Left forelimb (tissue), 1 donor: ENCODE results near the gene IFT20.
A peak's percentile ranks its signal among the peaks of the same experiment; 100 is the strongest.
"Not testable (repeated sequence)": the region's sequence is repeated elsewhere in the genome, so short reads cannot be mapped to it uniquely, and the experiment has no call there.

Source experiments
- DNase-seq: peaks from one replicate; pipeline ENCODE4 v3.0.0-alpha.2; 2018; ENCODE audit warnings: low spot score

IFT20 gene

DNA sequence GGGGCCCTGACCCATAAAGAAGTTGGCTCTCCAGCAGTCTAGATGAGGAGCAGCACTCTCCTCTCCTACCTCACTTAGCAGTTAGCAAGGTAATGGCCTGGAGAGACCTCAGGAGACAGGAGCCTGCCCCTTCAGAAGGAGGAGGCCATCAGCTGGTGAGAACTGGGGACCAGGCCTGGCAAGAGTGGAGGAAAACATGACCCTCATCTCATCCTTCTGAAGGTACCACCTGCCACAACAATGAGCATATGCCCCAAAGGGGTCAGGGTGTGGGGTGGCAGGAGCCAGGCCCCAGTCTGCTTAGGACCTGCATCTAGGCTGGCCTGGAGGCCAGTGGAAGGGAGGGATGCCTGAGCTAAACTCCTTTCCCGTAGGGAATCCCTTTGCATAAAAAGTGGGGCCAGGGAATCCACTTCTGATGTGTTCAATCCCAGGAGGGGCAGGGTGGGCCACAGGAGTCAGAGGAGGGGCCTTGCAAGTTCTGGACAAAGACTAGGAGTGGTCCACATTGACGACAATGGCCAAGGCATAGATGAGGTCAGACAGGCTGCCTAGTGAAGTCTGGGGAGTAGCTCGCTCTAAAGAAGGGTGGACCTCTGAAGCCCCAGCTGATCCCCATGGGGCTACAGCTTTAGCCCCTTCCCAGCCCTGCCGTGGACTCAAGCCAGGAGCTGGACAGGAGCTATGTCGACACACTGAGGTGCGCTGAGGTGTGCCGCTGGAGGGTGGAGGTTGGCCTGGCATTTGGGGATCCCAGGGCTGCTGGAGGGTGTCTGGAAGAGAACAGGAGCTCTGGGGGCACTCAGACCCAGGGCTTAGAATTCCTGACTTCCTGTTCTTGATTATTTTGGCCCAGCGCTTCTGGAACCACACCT lies 28.7 kb upstream of the IFT20 start:
- DNase-seq, result no peak

DNA sequence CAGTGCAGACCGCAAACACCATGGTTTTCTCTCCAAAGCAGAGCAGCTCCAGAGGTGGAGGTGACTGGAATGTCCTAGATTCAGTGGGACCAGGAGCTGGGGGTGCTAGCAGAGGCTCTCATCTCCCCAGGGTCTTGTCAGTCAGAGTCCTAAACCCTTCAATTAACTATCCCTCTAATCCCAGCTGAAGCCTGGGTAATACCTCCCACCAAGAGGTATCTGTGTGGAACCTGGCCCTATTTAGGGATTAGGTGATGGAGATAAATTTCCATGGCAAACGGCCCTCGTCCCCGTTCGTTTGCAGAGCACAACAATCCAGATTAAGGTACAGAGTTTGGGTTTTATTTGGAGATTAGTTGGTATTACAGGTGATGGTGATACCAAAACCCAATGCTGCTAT lies 27.9 kb upstream of the IFT20 start:
- no peak for DNase-seq

DNA sequence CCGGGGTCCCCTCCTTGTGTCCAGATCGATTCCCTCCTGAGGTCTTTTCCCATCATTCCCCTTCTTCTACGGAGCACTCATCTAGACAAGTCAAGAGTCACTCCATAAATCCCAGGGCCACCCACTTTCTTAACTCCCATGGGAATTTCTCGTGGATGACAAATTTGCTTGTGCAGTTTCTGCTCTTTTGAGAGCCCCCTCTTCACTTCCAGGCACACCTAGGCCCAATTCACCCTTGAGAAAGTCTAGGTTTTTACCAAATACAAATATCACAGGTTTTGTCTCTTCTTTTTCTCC lies 22.6 kb upstream of the IFT20 start:
- no peak for DNase-seq

DNA sequence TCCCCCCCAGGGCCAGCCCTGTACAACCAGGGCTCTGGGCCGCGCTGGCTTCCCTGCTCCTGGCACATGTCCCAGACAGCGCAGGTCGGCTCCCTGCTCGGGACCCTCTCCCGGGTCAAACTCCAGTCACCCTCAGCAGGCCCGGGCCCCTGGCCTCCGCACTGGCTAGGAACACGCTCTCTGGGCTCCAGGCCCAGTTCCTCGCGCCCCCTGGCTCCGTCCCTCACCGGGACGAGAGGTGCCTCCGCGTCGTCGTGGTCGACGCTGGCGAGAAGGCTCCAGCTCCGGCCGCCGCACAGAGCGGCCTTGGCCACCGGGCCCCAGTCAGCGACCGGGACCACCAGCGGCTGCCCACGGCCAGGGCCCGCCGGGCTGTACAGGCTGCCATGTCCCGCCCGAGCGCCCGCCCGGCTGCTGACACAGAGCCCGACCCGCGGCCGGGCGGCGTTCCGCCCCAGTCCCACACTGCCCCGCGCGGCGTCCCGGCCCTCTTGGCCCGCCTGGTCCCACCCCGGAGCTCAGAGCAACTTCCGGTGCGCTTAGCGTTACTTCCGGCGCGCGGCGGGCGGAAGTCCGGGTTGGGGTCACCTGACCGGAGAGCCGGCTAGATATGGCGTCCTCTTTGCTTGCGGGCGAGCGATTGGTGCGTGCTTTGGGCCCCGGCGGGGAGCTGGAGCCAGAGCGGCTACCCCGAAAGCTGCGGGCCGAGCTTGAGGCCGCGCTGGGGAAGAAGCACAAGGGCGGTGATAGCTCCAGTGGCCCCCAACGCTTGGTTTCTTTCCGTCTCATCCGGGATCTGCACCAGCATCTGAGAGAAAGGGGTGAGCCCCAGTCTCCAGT lies 22.0 kb upstream of the IFT20 start, which contains the start of gene POLDIP2:
Gene POLDIP2, minus strand, starts transcription at position 467 of the 840 bp plus-strand sequence. Its CDS starts 79 bp downstream, at position 388.
- DNase-seq, result peak; percentile 97

DNA sequence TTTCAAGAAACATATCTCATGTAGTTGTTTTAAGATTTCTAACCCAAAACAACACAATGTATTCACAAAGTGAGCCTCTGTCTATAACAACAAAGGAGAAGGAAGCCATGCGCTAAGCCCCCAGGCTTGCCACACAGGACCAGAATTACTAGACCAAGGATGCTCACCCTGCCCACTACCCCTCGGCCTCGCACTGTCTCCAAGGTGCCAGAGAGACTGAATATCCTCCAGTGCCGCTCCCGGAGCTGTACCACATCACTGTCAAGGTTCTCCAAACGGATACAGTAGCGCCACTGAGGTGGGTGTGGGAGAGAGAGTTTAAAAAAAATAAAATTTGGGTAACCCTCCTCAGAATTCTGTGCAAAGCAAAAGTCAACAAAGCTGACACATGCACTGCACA lies 15.0 kb upstream of the IFT20 start:
- DNase-seq, result no peak

DNA sequence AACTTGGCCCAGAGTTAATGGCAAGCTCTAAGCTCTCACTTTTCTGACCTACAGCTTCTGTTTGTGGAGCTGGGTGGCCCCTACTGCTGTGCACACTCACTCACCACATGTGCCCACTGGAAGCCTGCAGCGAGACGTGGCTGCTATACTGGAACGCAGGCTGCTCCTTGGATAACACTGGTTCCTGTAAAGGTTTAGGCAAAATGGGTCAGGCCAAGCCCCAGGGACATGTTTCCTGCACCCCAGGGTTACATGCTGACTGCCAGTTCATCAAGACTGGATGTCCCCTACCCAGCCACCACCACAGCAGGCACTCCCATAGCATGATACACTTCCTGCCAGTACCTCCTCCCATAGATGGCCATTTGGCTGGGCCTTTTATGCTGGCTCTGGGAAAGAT lies 13.7 kb upstream of the IFT20 start:
- DNase-seq, result no peak

DNA sequence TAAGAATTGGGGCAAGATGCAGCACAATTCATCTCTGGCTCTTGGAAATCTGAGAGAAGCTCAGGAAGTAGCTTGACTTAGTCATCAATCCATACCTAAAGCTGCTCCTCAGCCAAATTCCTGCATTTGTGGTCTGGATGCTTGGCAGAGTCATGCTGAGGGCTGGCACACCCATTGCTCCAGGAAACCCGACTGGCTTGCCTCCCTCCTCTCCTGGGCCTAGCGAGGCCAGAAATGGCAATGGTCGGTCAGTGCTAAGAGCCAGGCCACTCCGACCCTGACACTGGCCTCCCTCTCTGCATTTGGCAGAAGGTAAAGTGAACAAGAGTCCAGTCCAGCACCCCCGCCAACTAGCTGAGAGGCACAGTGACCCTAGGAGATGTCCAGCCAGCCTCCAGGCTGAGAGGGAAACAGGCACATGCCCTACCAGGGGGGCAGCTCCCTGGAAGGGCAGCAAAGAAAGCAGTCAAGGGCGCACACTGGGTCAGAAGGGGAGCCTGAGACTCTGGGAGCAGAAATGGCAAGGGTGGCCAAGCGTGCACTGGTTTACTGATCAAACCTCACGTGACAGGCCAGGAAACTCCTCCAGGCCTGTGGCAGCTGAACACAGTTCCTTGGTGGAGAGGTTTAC lies 12.1 kb upstream of the IFT20 start:
- DNase-seq, result no peak

DNA sequence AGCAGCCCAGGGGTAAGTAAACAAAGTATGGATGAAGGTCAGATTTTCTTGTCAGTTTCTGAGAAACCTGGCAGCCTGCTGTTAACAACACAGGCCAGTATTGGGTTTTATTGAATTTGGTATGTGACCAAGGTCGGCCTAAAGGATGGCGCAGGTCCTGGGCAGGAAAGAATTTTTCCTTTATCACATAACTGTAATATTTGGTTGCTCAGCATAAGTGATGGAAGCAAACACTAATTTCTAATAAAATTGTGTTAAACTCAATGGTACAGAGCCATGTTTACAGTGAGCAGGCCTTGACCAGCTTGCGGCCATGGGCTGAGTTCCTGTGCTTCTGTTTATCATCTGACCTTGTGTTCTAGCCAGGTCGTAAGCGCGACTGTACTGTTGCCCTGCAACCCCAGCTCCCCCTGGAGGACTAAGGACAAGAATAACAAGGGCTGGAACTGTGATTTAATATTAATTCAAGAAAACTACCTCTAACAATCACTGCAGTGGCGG lies 11.5 kb upstream of the IFT20 start:
- no peak for DNase-seq

DNA sequence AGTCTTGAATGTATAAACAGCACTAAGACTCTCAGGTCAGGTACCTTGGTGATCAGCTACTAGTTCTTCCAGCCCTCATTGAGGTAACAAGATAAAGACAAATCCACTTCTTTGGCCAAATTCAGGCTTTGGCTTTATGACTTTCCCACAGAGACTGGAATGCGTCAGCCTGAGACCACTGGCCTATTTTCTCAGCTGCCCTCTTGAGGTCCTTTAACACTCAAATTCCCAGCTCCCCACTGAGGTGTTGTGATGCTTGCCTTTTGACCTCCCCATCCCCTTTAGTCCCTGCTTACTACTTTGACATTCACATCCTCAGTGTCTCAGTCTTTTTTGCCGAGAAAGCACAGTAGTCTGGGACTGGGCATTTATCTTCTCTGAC lies 10.9 kb upstream of the IFT20 start:
- DNase-seq, result no peak

DNA sequence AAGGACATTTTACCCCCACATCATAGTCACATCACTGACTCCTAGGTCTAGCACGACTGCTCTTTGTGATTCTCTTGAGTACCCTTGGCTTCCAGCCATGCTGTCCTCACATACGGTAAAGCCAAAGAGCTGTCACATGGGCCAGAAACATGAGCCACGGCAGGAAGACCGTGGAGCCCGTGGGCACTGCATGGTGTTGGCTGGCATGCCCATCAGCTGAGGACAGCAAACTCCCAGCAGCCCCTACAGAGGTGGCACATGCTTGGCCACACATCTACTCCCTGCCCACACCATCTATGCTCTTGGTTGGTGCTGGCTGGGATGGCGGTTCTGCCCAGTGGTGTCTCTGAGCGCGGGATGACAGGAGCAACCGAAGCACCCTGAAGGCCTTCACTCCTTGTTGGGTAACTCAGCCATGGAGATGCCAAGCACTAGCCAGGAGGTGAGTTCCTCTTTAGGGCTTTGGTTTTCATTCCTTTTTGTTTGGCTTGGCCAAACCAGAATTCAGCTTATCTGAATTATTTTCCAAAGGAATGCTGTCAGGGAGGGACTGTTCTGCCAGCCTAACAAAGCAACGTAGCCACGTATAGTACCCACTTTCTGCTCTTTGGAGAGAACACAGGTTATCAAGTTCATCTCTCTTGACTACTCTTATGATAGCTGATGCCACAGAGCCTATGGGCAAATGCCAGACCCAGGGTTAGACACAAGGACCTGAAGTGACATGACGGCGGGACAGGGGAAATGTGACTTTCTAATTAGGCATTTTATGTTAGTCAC lies 10.3 kb upstream of the IFT20 start:
- no peak for DNase-seq

DNA sequence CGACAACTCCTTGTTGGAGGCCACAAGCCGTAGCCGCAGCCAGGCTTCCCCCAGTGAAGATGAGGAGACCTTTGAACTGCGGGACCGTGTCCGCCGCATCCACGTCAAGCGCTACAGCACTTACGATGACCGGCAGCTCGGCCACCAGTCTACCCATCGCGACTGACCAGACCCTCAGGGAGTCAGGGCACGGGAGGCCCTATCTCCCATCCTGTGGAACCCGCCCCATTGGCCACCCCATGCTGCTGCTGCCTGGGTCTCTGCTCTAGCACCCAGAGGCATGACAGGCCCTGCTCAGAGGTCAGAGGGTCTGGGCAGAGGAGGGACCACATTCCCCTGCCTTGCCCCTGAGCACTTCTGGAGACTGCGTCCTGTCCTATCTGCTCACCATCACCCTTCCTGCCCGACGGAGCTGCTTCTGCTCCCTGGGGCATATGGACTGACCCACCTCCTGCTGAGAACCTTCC lies 9.2 kb upstream of the IFT20 start:
- no peak for DNase-seq

DNA sequence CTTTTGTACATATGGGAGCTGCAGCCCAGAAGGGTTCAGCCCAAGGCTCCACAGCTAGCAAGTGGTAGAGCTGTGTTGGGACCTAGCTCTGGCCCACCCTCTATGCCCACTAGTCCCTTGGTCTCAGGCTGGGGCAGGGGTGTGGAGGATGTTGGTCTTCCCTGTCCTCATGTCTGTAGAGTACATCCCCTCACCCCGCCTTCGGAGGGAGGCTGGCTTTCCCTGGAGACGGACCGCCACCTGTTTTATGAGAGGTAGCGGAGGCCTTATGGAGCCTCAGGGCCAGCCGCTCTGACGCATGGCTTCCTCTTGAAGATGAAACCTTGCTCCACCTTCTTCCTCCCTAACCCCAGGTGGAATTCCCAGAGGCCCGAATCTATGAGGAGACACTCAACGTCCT lies 8.7 kb upstream of the IFT20 start:
- DNase-seq, result no peak

DNA sequence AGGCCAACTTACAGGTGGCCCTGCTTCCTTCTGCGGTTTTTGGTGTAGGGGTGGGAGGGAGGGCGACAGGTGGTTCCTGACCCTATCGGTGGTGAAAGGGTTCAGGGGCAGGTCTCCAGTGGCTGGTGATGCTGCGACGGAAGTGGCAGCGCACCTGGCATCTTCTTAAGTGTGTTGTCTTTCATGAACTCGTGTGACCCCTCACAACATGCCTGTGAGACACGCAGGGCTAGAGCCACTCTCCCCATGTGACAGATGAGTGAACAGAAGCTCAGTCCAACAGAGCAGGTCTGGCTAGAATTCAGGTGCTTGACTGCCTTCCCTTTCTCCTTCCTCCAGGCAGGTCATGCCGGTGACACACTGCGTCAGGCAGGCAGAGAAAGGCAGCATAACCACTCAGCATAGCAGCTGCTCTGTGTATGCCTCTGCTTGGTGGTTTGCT lies 8.2 kb upstream of the IFT20 start:
- no peak for DNase-seq

DNA sequence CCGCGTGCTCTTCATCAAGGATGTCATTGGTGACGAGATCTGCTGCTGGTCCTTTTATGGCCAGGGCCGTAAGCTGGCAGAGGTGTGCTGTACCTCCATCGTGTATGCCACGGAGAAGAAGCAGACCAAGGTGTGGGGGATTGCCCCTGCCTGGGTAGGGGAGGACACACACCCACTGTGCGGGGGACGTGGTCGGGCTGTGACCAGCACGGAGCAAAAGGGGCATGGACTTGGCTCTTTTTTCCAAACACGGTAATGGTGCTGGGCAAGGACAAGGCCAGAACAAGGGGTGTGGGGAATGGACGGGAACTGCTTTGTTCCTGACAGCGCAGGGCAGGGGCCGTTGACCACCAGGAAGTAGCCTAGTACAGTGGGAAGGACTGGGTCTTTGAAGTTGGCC lies 7.0 kb upstream of the IFT20 start:
- DNase-seq, result no peak

DNA sequence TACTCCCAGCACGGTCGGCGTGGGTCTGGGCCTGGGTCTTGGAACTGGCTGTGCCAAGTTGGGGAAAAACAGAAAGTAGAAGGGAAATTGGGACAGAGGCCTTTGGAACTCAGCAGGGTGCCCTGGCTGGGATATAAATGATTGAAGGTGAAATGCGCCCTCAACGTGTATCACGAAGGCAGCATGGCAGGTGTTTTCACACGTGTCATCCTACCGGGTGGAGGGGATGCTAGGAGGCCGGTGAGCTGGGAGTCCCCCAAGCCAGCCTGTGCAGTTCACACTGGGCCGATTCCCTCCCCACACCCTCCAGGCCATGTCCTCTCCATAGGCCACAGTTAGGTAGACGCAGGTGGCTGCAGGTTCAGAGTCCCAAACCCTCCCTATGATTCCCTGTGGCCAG lies 6.2 kb upstream of the IFT20 start:
- no peak for DNase-seq

DNA sequence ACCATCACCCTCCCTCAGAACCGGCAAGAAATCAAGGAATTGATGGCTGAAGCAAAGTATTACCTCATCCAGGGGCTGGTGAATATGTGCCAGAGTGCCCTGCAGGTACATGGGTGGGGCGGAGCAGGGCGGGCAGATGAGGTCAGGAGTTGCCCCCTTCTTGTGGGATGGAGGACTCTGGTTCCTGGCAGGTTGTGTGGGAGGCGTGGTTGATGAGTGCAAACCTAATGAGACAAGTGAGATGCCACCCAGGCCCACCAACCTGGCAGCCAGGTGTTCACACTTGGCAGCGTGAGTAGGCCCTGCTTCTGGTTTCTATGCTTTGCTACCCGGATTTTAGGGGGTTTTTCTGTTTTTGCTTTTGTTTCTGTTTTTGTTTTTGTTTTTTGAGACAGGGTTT lies 5.1 kb upstream of the IFT20 start:
- DNase-seq, result no peak

DNA sequence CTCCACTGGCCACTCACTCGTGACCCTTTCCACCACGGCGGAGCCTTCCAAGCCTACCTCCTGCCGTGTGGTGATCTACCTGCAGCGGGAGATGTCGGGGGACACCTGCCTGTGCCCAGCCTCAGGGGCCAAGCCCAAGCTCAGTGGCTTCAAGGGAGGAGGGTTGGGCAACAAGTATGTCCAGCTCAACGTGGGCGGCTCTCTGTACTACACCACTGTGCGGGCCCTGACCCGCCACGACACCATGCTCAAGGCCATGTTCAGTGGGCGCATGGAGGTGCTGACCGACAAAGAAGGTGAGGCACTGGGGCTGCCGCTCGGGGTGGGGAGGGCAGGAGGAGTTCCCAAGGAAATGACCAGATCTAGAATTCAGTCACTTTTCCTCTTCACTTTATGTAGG lies 4.2 kb upstream of the IFT20 start:
- DNase-seq, result no peak

DNA sequence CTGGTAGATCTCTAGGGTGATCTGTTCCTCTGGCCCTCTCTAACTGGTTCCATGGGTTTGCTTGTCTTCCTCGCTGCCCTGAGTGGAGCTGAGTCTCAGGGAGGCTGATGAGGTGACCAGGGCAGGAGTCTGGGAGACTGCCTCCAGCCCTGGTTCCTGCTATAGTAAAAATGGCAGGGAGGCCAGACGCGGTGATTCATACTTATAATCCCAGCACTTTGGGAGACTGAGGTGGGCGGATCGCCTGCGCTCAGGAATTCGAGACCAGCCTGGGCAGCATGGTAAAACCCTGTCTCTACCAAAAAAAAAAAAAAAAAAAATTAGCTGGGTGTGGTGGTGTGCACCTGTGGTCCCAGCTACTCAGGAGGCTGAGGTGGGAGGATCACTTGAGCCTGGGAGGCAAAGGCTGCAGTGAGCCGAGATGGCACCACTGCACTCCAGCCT lies 3.5 kb upstream of the IFT20 start:
- not testable (repeated sequence) for DNase-seq

DNA sequence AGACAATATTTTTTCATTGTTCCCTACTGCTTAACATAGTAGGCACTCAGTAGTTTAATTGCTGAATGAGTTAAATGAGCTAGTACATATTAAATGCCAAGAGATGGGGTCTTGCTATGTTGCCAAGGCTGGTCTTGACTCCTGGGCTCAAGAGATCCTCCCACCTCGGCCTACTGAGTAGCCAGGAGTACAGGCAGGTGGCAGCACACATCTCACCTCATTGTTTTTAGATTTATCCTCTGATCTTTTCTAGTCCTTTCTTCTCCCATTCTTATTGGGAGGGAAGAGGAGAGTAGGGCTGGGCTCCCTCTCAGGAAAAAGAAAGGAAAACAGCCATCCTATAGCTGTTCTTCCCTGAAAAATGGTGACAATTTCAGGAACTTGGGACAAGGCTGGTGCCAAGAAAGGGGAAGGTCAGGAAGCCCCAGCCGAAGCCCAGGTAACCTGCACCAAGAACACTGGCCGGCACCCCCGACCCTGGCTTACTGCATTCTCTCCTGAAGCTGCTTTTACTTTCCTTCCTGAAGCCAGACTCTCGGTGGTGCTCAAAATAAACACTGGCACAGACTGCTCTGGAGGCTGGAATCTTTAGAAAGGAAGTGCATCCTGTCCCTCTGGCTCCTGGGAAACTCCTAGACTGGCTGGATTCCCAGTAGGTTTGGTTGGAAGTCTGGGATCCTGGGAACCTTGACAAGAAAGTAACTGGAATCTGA lies 2.9 kb upstream of the IFT20 start:
- DNase-seq, result no peak

DNA sequence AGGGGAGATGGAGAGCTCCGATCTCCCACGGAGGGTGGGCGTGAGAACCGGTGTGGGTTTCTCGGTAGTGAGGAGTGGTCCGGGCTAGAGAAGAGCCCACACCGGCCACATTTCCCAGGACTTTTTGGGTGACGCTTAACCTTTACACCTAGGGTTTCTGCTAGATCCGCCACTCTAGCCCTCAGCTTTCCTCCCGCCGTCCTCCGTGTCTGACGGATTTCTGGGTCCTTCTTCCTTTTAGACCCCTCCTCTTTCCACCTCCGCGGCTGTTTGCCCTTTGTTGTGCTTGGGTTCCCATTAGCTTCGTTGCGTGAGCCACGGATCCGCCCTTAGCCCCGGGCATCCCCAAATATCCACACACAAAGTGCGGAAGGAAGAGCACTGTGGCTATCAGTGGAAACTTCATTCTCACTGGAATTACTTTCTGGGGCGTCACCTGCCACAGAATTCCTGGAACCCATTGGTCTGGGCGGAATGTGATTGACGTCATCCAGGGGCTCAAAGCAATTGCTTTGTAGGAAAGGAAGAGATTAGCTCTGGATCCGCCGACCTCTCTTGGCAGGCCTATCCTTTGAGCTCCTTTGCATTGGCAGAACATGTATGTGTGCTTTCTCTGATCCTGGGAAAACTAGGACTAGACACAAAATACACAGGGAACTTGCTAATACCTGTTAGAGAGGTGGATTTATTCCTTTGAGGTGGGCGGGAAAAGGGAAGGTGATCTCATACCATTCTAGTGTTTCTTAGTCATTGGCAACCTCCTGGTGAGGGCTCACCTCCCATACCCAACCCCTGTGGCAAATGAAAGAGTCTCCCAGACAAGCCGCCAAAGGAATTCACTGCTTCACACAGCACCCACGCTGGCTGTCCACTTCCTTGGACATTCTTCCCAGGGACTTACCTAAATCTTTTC lies 943 bp upstream of the IFT20 start:
- DNase-seq, result no peak
